Measurements from ENCODE around the gene NFATC2.

- no peak for TF ChIP-seq CTCF (conservative IDR thresholded peaks at IDR 0.05; ENCODE audit: low read depth, low read length)
- no peak for TF ChIP-seq MAFK (IDR thresholded peaks at IDR 0.05; ENCODE audit: low read depth, low read length)
- TF ChIP-seq NFE2L2 (IDR thresholded peaks at IDR 0.05; ENCODE audit: low read depth, low read length) = no peak
- TF ChIP-seq POLR2A (IDR thresholded peaks at IDR 0.05; ENCODE audit: low read depth, low read length) = no peak
- TF ChIP-seq RFX5 (IDR thresholded peaks at IDR 0.05; ENCODE audit: low read depth, low read length) = no peak
- no peak for TF ChIP-seq ELK1 (IDR thresholded peaks at IDR 0.05; ENCODE audit: borderline replicate concordance, low read depth, low read length)
- TF ChIP-seq CEBPB (IDR thresholded peaks at IDR 0.05; ENCODE audit: low read depth, low read length) = no peak
- TF ChIP-seq CHD1 (IDR thresholded peaks at IDR 0.05; ENCODE audit: low read depth, low read length) = no peak
- TF ChIP-seq BHLHE40 (IDR thresholded peaks at IDR 0.05; ENCODE audit: low read depth, low read length) = no peak
Observed at GRCh38 chr20:51411870-51412269, 130.6 kb downstream of the NFATC2 start.

Data from IMR-90 (cell line).